WTC11 (cell line): ENCODE measurements around the gene TMEM94. TPM values are rescaled to one million over a fixed set of nuclear protein-coding genes. Genes with fewer than 3 reads are reported as not detected.

ENCODE experiments used
- ATAC-seq: fragments of 200-7000 bp; cut with Tn5 transposase; 2 replicates; pipeline ENCODE4 v1.10.0; 2021; ENCODE audit warnings: mild to moderate bottlenecking, moderate library complexity
- CTCF ChIA-PET: fragments of 300-600 bp; sonication (Branson Sonifier 250); formaldehyde crosslinking; loops from one replicate; lab custom pipeline; 2021; ENCODE audit warnings: antibody characterized with exemption; lab: Charles Lee
- POLR2A ChIA-PET: fragments of 350-600 bp; sonication (Branson Sonifier 250); formaldehyde crosslinking; loops from one replicate; lab custom pipeline; 2021; ENCODE audit warnings: antibody characterized with exemption; lab: Charles Lee
- DNase-seq: peaks from one replicate; pipeline ENCODE4 v3.0.0; 2021; ENCODE audit warnings: low spot score
- H3K27ac Mint-ChIP-seq: 2 replicates; pipeline ENCODE4 v1.8.0; 2021; ENCODE audit warnings: mixed read lengths
- H3K27me3 Mint-ChIP-seq: 2 replicates; pipeline ENCODE4 v1.8.0; 2021; ENCODE audit warnings: low read depth, mild to moderate bottlenecking, moderate library complexity, mixed read lengths
- H3K36me3 Mint-ChIP-seq: 2 replicates; pipeline ENCODE4 v1.8.0; 2021; ENCODE audit warnings: mixed read lengths
- H3K4me1 Mint-ChIP-seq: 2 replicates; pipeline ENCODE4 v1.8.0; 2022; ENCODE audit warnings: mixed read lengths
- H3K4me3 Mint-ChIP-seq: 2 replicates; pipeline ENCODE4 v1.8.0; 2021; ENCODE audit warnings: mild to moderate bottlenecking, moderate library complexity, mixed read lengths
- H3K9me3 Mint-ChIP-seq: 2 replicates; pipeline ENCODE4 v1.8.0; 2021; ENCODE audit warnings: mixed read lengths
- EMX1 ChIP-seq: fragments of 250-450 bp; sonication (Bioruptor Pico); IDR thresholded peaks from 2 replicates; pipeline ENCODE4 v1.8.0; 2021; ENCODE audit warnings: mild to moderate bottlenecking
- HMGA2 ChIP-seq: fragments of 250-450 bp; sonication (Bioruptor Pico); IDR thresholded peaks from 2 replicates; pipeline ENCODE4 v1.4.0; 2021; ENCODE audit warnings: mild to moderate bottlenecking, moderate library complexity
- JAZF1 ChIP-seq: fragments of 250-450 bp; sonication (Bioruptor Pico); IDR thresholded peaks from 2 replicates; pipeline ENCODE4 v1.9.0; 2021; ENCODE audit warnings: moderate library complexity, mild to moderate bottlenecking, inconsistent platforms
- JUN ChIP-seq: sonication (generic); formaldehyde crosslinking; IDR thresholded peaks from 2 replicates; pipeline ENCODE4 v1.8.0; 2023; ENCODE audit warnings: mild to moderate bottlenecking, missing genetic modification reagents
- NFATC4 ChIP-seq: fragments of 250-450 bp; sonication (Bioruptor Pico); IDR thresholded peaks from 2 replicates; pipeline ENCODE4 v1.9.0; 2021; ENCODE audit warnings: mild to moderate bottlenecking
- NFE2L1 ChIP-seq: sonication (generic); formaldehyde crosslinking; IDR thresholded peaks from 2 replicates; pipeline ENCODE4 v1.8.1; 2023; ENCODE audit warnings: missing genetic modification reagents
- NFYB ChIP-seq: sonication (generic); formaldehyde crosslinking; conservative IDR thresholded peaks from 2 replicates; pipeline ENCODE4 v1.8.0; 2022; ENCODE audit warnings: low read depth, missing genetic modification reagents
- ZNF317 ChIP-seq: sonication (generic); formaldehyde crosslinking; IDR thresholded peaks from 2 replicates; pipeline ENCODE4 v1.8.1; 2023; ENCODE audit warnings: low read depth, mild to moderate bottlenecking, moderate library complexity, missing genetic modification reagents, borderline replicate concordance
- ZNF671 ChIP-seq: fragments of 250-450 bp; sonication (Bioruptor Pico); IDR thresholded peaks from 2 replicates; pipeline ENCODE4 v1.8.0; 2021; ENCODE audit warnings: mild to moderate bottlenecking
- total RNA-seq: library from RNA; stranded (reverse); gene quantifications from 3 replicates; pipeline ENCODE4 v1.2.3, GENCODE V29; 2021
- TF ChIP-seq, protein P1 (sequence below): sonication (generic); formaldehyde crosslinking; IDR thresholded peaks from 2 replicates; pipeline ENCODE4 v1.8.0; 2022; ENCODE audit warnings: mild to moderate bottlenecking, missing genetic modification reagents
- TF ChIP-seq, protein P2 (sequence below): sonication (generic); formaldehyde crosslinking; IDR thresholded peaks from 2 replicates; pipeline ENCODE4 v1.8.1; 2023; ENCODE audit warnings: mild to moderate bottlenecking, missing genetic modification reagents
- TF ChIP-seq, protein P3 (sequence below): fragments of 250-450 bp; sonication (Bioruptor Pico); conservative IDR thresholded peaks from 2 replicates; pipeline ENCODE4 v1.9.0; 2021; ENCODE audit warnings: mild to moderate bottlenecking
- TF ChIP-seq, protein P4 (sequence below): sonication (generic); formaldehyde crosslinking; IDR thresholded peaks from 2 replicates; pipeline ENCODE4 v1.8.1; 2022; ENCODE audit warnings: missing genetic modification reagents, borderline replicate concordance
- TF ChIP-seq, protein P5 (sequence below): fragments of 250-450 bp; sonication (Bioruptor Pico); IDR thresholded peaks from 2 replicates; pipeline ENCODE4 v1.9.0; 2021; ENCODE audit warnings: mild to moderate bottlenecking, borderline replicate concordance
- TF ChIP-seq, protein P6 (sequence below): sonication (generic); formaldehyde crosslinking; IDR thresholded peaks from 2 replicates; pipeline ENCODE4 v1.8.1; 2022; ENCODE audit warnings: low read depth, mild to moderate bottlenecking, moderate library complexity, missing genetic modification reagents, borderline replicate concordance
- TF ChIP-seq, protein P7 (sequence below): sonication (generic); formaldehyde crosslinking; IDR thresholded peaks from 2 replicates; pipeline ENCODE4 v1.8.1; 2022; ENCODE audit warnings: low read depth, missing genetic modification reagents, borderline replicate concordance

TMEM94 gene
- total RNA-seq, 1 experiment from 2014 or later: 76.9 TPM

DNA sequence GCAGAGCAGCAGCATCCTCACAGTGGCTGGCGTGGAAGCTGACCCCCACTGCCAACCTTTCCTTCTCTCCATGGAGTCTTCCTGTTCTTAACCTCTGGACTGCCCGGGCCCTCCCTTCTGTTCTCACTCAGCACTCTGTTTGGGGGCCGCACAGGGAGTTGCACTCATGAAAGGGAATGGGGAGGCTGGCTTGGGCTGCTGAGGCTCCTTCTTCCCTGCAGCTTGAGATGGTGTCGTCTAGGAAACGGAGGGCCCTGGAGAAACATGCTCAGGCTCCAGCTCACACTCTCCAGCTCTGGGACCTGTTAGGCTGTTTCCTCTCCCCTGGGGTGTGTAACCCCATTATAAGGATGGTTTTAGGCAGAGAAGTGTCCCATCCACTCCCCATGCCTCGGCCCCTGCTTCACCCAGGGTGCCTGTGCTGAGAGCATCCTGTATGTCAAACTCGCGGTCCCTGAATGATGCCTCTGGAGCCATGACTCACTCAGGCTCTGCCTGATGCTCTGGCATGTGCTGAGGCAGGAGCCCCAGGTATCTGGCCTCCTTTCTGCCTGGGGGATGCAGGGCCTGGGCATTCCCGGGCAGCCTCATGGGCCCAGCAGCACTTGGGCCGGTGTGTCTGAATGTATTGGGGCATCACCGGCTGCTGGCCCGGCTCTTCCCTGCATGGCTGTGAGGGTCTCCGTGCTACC is 18.9 kb downstream of the TMEM94 start:
- Mint-ChIP-seq H3K4me3 (no peak overlapping the region), H3K9me3 (no peaks in the 10 kb centered on the region), H3K27me3 (no peaks in the 10 kb centered on the region), H3K27ac (no peak overlapping the region), H3K4me1 (peaks cover 7% of the 10 kb centered on the region), H3K36me3 (no peaks in the 10 kb centered on the region; the same call in 1 of the 2 replicates)
- DNase-seq (no peak), ATAC-seq (no peak)
- CTCF ChIA-PET: interaction anchor here (0.6 to 1.7 kb wide), 2 partner anchors 24 to 191 kb away, joined by 3 to 4 read pairs; partner anchors contain the start of gene RECQL5
- TF ChIP-seq EMX1 (CRISPR knock-in tag): no peak
- TF ChIP-seq, protein P1, sequence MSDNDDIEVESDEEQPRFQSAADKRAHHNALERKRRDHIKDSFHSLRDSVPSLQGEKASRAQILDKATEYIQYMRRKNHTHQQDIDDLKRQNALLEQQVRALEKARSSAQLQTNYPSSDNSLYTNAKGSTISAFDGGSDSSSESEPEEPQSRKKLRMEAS: no peak
- no peak for TF ChIP-seq ZNF671 (CRISPR knock-in tag)
- TF ChIP-seq NFE2L1: no peak
- TF ChIP-seq, protein P2, sequence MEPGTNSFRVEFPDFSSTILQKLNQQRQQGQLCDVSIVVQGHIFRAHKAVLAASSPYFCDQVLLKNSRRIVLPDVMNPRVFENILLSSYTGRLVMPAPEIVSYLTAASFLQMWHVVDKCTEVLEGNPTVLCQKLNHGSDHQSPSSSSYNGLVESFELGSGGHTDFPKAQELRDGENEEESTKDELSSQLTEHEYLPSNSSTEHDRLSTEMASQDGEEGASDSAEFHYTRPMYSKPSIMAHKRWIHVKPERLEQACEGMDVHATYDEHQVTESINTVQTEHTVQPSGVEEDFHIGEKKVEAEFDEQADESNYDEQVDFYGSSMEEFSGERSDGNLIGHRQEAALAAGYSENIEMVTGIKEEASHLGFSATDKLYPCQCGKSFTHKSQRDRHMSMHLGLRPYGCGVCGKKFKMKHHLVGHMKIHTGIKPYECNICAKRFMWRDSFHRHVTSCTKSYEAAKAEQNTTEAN (CRISPR knock-in tag): no peak
- no peak for TF ChIP-seq JUN (CRISPR knock-in tag)
- TF ChIP-seq NFATC4 (CRISPR knock-in tag): no peak
- TF ChIP-seq, protein P3, sequence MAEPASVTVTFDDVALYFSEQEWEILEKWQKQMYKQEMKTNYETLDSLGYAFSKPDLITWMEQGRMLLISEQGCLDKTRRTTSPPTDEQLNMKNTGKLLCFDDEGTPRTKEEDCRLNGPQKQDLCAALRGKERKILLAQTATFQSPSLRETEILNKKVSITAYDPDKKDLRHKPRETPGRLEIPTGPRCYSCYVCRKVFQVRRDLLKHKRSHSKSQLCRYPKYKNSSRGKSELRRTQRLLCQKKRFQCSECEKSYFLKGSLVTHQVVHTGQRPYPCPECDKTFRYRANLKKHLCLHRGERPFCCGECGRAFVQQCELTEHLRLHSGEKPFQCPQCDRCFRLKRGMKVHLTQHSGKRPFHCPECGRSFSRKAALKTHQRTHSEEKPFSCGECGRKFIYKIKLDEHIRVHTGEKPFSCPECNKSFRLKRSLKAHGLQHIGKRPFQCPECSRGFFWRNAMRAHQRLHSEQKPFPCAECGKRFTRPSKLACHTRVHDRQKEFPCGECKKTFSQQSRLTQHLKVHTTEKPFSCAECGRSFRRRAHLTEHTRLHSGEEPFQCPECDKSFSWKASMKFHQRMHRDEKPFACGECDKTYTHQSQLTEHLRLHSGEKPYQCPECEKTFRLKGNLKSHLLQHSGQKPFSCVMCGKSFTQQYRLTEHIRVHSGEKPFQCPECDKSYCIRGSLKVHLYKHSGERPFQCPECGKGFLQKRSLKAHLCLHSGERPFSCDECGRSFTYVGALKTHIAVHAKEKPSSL: no peak
- TF ChIP-seq ZNF317 (CRISPR knock-in tag): no peak
- TF ChIP-seq, protein P4, sequence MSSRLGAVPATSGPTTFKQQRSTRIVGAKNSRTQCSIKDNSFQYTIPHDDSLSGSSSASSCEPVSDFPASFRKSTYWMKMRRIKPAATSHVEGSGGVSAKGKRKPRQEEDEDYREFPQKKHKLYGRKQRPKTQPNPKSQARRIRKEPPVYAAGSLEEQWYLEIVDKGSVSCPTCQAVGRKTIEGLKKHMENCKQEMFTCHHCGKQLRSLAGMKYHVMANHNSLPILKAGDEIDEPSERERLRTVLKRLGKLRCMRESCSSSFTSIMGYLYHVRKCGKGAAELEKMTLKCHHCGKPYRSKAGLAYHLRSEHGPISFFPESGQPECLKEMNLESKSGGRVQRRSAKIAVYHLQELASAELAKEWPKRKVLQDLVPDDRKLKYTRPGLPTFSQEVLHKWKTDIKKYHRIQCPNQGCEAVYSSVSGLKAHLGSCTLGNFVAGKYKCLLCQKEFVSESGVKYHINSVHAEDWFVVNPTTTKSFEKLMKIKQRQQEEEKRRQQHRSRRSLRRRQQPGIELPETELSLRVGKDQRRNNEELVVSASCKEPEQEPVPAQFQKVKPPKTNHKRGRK (CRISPR knock-in tag): no peak
- no peak for TF ChIP-seq JAZF1 (CRISPR knock-in tag)
- TF ChIP-seq NFYB: no peak
- TF ChIP-seq, protein P5, sequence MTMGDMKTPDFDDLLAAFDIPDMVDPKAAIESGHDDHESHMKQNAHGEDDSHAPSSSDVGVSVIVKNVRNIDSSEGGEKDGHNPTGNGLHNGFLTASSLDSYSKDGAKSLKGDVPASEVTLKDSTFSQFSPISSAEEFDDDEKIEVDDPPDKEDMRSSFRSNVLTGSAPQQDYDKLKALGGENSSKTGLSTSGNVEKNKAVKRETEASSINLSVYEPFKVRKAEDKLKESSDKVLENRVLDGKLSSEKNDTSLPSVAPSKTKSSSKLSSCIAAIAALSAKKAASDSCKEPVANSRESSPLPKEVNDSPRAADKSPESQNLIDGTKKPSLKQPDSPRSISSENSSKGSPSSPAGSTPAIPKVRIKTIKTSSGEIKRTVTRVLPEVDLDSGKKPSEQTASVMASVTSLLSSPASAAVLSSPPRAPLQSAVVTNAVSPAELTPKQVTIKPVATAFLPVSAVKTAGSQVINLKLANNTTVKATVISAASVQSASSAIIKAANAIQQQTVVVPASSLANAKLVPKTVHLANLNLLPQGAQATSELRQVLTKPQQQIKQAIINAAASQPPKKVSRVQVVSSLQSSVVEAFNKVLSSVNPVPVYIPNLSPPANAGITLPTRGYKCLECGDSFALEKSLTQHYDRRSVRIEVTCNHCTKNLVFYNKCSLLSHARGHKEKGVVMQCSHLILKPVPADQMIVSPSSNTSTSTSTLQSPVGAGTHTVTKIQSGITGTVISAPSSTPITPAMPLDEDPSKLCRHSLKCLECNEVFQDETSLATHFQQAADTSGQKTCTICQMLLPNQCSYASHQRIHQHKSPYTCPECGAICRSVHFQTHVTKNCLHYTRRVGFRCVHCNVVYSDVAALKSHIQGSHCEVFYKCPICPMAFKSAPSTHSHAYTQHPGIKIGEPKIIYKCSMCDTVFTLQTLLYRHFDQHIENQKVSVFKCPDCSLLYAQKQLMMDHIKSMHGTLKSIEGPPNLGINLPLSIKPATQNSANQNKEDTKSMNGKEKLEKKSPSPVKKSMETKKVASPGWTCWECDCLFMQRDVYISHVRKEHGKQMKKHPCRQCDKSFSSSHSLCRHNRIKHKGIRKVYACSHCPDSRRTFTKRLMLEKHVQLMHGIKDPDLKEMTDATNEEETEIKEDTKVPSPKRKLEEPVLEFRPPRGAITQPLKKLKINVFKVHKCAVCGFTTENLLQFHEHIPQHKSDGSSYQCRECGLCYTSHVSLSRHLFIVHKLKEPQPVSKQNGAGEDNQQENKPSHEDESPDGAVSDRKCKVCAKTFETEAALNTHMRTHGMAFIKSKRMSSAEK (CRISPR knock-in tag): no peak
- TF ChIP-seq HMGA2: no peak
- TF ChIP-seq, protein P6, sequence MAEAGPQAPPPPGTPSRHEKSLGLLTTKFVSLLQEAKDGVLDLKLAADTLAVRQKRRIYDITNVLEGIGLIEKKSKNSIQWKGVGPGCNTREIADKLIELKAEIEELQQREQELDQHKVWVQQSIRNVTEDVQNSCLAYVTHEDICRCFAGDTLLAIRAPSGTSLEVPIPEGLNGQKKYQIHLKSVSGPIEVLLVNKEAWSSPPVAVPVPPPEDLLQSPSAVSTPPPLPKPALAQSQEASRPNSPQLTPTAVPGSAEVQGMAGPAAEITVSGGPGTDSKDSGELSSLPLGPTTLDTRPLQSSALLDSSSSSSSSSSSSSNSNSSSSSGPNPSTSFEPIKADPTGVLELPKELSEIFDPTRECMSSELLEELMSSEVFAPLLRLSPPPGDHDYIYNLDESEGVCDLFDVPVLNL: no peak
- TF ChIP-seq, protein P7, sequence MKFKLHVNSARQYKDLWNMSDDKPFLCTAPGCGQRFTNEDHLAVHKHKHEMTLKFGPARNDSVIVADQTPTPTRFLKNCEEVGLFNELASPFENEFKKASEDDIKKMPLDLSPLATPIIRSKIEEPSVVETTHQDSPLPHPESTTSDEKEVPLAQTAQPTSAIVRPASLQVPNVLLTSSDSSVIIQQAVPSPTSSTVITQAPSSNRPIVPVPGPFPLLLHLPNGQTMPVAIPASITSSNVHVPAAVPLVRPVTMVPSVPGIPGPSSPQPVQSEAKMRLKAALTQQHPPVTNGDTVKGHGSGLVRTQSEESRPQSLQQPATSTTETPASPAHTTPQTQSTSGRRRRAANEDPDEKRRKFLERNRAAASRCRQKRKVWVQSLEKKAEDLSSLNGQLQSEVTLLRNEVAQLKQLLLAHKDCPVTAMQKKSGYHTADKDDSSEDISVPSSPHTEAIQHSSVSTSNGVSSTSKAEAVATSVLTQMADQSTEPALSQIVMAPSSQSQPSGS: no peak
- POLR2A ChIA-PET: interaction anchor here (0.6 kb wide), 1 partner anchor 163 kb away, joined by 3 read pairs; no protein-coding TSS in a partner anchor
